GM23338 (cell line): Measurements from ENCODE around the gene TSEN2. TPM values are rescaled to one million over a fixed set of nuclear protein-coding genes. Genes with fewer than 3 reads are reported as not detected.

Experiments used
- ATAC-seq: fragments of 200-7000 bp; cut with Tn5 transposase; 3 replicates; pipeline ENCODE4 v1.9.1; 2020
- DNase-seq: peaks from one replicate; pipeline ENCODE4 v3.0.0-alpha.2; 2015; ENCODE audit warnings: low spot score
- H2AFZ ChIP-seq: fragments of 200-600 bp; sonication (generic); 2 replicates; pipeline ENCODE4 v1.8.0; 2016; ENCODE audit warnings: antibody characterized with exemption, mild to moderate bottlenecking, moderate library complexity
- H3F3A ChIP-seq: fragments of 200-600 bp; sonication (generic); replicated peaks from 2 replicates; pipeline ENCODE4 v1.8.0; 2017; ENCODE audit warnings: antibody characterized with exemption, mixed run types, low read depth
- H3K27ac ChIP-seq: fragments of 200-600 bp; sonication (generic); 2 replicates; pipeline ENCODE4 v1.6.1; 2016; ENCODE audit warnings: low read depth
- H3K27me3 ChIP-seq: fragments of 200-600 bp; sonication (generic); 2 replicates; pipeline ENCODE4 v1.8.0; 2016; ENCODE audit warnings: mild to moderate bottlenecking, mixed run types, moderate library complexity; ENCODE audit not compliant: insufficient read depth
- H3K36me3 ChIP-seq: fragments of 200-600 bp; sonication (generic); 2 replicates; pipeline ENCODE4 v1.8.0; 2016; ENCODE audit warnings: mild to moderate bottlenecking; ENCODE audit not compliant: insufficient read depth
- H3K4me1 ChIP-seq: fragments of 200-600 bp; sonication (generic); 2 replicates; pipeline ENCODE4 v1.8.0; 2016; ENCODE audit warnings: mild to moderate bottlenecking, moderate library complexity; ENCODE audit not compliant: insufficient read depth
- H3K4me2 ChIP-seq: fragments of 200-600 bp; sonication (generic); 2 replicates; pipeline ENCODE4 v1.7.1; 2017; ENCODE audit warnings: mixed run types
- H3K4me3 ChIP-seq: fragments of 200-600 bp; sonication (generic); 2 replicates; pipeline ENCODE4 v1.6.1; 2016; ENCODE audit warnings: mixed run types
- H3K79me2 ChIP-seq: fragments of 200-600 bp; sonication (generic); replicated peaks from 2 replicates; pipeline ENCODE4 v1.8.0; 2017; ENCODE audit warnings: mild to moderate bottlenecking; ENCODE audit not compliant: insufficient read depth
- H3K9me2 ChIP-seq: fragments of 200-600 bp; sonication (generic); 2 replicates; pipeline ENCODE4 v1.8.0; 2017; ENCODE audit not compliant: insufficient read depth
- H4K20me1 ChIP-seq: fragments of 200-600 bp; sonication (generic); replicated peaks from 2 replicates; pipeline ENCODE4 v1.8.0; 2017; ENCODE audit warnings: mild to moderate bottlenecking; ENCODE audit not compliant: insufficient read depth
- H3K27ac Mint-ChIP-seq: 2 replicates; pipeline ENCODE4 v1.8.0; 2020; ENCODE audit warnings: inconsistent platforms, mild to moderate bottlenecking, moderate library complexity, mixed read lengths
- H3K27me3 Mint-ChIP-seq: 3 replicates; pipeline ENCODE4 v1.8.0; 2022; ENCODE audit warnings: low read depth, mild to moderate bottlenecking, moderate library complexity, mixed read lengths, inconsistent platforms; ENCODE audit not compliant: insufficient read depth, poor library complexity
- H3K36me3 Mint-ChIP-seq: 3 replicates; pipeline ENCODE4 v1.8.0; 2021; ENCODE audit warnings: low read depth, mild to moderate bottlenecking, inconsistent platforms, moderate library complexity, mixed read lengths
- H3K4me1 Mint-ChIP-seq: 3 replicates; pipeline ENCODE4 v1.8.0; 2020; ENCODE audit warnings: mild to moderate bottlenecking, inconsistent platforms, mixed read lengths
- H3K4me3 Mint-ChIP-seq: 3 replicates; pipeline ENCODE4 v1.8.0; 2021; ENCODE audit warnings: moderate library complexity, mild to moderate bottlenecking, inconsistent platforms, mixed read lengths
- H3K9me3 Mint-ChIP-seq: 3 replicates; pipeline ENCODE4 v1.8.0; 2020; ENCODE audit warnings: moderate library complexity, mild to moderate bottlenecking, inconsistent platforms, mixed read lengths
- CREB1 ChIP-seq: fragments of 250-450 bp; sonication (Bioruptor Pico); IDR thresholded peaks from 2 replicates; pipeline ENCODE4 v1.5.0; 2020; ENCODE audit warnings: low read depth, mild to moderate bottlenecking, moderate library complexity
- EZH2phosphoT487 ChIP-seq: fragments of 200-600 bp; sonication (generic); IDR thresholded peaks from one replicate; pipeline ENCODE4 v1.8.1; 2018; ENCODE audit warnings: antibody characterized with exemption; ENCODE audit not compliant: unreplicated experiment
- JUNB ChIP-seq: IDR thresholded peaks from one replicate; pipeline ENCODE4 v1.6.1; 2016; ENCODE audit warnings: antibody characterized with exemption; ENCODE audit not compliant: unreplicated experiment
- NANOG ChIP-seq: IDR thresholded peaks from 2 replicates; pipeline ENCODE4 v1.6.1; 2016; ENCODE audit warnings: antibody characterized with exemption, borderline replicate concordance
- POLR2AphosphoS5 ChIP-seq: IDR thresholded peaks from 2 replicates; pipeline ENCODE4 v1.6.1; 2016; ENCODE audit warnings: antibody characterized with exemption, low read depth
- polyA plus RNA-seq: library from polyadenylated mRNA; unstranded; fragments of >200 nt; fragmentation: Nextera tagmentation; extraction: Ambion mirVana; gene quantifications from 2 replicates; pipeline ENCODE4 v1.2.1, GENCODE V29; 2016
- total RNA-seq: library from RNA; depleted of rRNA; stranded (reverse); fragments of >200 nt; shearing (Covaris generic); gene quantifications from 2 replicates; pipeline ENCODE4 v1.2.3, GENCODE V29; 2014
- TF ChIP-seq, protein P1 (sequence below): fragments of 250-450 bp; sonication (Bioruptor Pico); IDR thresholded peaks from 2 replicates; pipeline ENCODE4 v1.5.0; 2020; ENCODE audit warnings: mild to moderate bottlenecking, moderate library complexity
- TF ChIP-seq, protein P2 (sequence below): IDR thresholded peaks from 2 replicates; pipeline ENCODE4 v1.6.1; 2016; ENCODE audit warnings: antibody characterized with exemption

Gene TSEN2
- total and polyA plus RNA-seq, 2 experiments from 2014 or later = 27.7 to 30.0 TPM

DNA sequence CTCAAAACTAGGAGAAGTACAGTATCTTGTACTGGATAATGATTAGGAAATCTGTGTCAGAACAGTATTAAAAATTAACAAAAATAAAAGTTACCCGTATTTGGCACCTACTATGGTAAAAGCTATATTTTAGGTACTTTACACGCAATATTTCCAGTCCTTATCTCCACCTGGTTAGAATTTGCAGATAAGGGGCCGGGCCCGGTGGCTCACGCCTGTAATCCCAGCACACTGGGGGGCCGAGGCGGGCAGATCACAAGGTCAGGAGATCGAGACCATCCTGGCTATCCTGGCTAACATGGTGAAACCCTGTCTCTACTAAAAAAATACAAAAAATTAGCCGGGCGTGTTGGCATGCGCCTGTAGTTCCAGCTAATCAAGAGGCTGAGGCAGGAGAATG is 32.6 kb downstream of the TSEN2 start:
- H3K4me1 Mint-ChIP-seq = no peaks in the 10 kb centered on the region
- no peak for DNase-seq
- Histone ChIP-seq H3K9me2 (no peaks in the 10 kb centered on the region), H3K4me2 (no peak overlapping the region), H3K79me2 (no peaks in the 10 kb centered on the region), H3F3A (no peaks in the 10 kb centered on the region), H3K27ac (no peak overlapping the region), H3K4me1 (no peaks in the 10 kb centered on the region), H2AFZ (no peak overlapping the region), H3K36me3 (no peaks in the 10 kb centered on the region), H3K27me3 (no peaks in the 10 kb centered on the region), H3K4me3 (no peak overlapping the region), H4K20me1 (peaks cover 11% of the 10 kb centered on the region; the same call in 1 of the 2 replicates)
- no peak for ATAC-seq
- H3K9me3 Mint-ChIP-seq = no peaks in the 10 kb centered on the region
- peaks cover 37% of the 10 kb centered on the region for H3K36me3 Mint-ChIP-seq
- no peak for TF ChIP-seq CREB1 (CRISPR knock-in tag)
- TF ChIP-seq, protein P1, sequence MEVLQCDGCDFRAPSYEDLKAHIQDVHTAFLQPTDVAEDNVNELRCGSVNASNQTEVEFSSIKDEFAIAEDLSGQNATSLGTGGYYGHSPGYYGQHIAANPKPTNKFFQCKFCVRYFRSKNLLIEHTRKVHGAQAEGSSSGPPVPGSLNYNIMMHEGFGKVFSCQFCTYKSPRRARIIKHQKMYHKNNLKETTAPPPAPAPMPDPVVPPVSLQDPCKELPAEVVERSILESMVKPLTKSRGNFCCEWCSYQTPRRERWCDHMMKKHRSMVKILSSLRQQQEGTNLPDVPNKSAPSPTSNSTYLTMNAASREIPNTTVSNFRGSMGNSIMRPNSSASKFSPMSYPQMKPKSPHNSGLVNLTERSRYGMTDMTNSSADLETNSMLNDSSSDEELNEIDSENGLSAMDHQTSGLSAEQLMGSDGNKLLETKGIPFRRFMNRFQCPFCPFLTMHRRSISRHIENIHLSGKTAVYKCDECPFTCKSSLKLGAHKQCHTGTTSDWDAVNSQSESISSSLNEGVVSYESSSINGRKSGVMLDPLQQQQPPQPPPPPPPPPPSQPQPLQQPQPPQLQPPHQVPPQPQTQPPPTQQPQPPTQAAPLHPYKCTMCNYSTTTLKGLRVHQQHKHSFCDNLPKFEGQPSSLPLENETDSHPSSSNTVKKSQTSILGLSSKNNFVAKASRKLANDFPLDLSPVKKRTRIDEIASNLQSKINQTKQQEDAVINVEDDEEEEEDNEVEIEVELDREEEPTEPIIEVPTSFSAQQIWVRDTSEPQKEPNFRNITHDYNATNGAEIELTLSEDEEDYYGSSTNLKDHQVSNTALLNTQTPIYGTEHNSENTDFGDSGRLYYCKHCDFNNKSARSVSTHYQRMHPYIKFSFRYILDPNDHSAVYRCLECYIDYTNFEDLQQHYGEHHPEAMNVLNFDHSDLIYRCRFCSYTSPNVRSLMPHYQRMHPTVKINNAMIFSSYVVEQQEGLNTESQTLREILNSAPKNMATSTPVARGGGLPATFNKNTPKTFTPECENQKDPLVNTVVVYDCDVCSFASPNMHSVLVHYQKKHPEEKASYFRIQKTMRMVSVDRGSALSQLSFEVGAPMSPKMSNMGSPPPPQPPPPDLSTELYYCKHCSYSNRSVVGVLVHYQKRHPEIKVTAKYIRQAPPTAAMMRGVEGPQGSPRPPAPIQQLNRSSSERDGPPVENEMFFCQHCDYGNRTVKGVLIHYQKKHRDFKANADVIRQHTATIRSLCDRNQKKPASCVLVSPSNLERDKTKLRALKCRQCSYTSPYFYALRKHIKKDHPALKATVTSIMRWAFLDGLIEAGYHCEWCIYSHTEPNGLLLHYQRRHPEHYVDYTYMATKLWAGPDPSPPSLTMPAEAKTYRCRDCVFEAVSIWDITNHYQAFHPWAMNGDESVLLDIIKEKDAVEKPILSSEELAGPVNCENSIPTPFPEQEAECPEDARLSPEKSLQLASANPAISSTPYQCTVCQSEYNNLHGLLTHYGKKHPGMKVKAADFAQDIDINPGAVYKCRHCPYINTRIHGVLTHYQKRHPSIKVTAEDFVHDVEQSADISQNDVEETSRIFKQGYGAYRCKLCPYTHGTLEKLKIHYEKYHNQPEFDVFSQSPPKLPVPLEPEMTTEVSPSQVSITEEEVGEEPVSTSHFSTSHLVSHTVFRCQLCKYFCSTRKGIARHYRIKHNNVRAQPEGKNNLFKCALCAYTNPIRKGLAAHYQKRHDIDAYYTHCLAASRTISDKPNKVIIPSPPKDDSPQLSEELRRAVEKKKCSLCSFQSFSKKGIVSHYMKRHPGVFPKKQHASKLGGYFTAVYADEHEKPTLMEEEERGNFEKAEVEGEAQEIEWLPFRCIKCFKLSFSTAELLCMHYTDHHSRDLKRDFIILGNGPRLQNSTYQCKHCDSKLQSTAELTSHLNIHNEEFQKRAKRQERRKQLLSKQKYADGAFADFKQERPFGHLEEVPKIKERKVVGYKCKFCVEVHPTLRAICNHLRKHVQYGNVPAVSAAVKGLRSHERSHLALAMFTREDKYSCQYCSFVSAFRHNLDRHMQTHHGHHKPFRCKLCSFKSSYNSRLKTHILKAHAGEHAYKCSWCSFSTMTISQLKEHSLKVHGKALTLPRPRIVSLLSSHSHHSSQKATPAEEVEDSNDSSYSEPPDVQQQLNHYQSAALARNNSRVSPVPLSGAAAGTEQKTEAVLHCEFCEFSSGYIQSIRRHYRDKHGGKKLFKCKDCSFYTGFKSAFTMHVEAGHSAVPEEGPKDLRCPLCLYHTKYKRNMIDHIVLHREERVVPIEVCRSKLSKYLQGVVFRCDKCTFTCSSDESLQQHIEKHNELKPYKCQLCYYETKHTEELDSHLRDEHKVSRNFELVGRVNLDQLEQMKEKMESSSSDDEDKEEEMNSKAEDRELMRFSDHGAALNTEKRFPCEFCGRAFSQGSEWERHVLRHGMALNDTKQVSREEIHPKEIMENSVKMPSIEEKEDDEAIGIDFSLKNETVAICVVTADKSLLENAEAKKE (CRISPR knock-in tag) = no peak
- TF ChIP-seq, protein P2, sequence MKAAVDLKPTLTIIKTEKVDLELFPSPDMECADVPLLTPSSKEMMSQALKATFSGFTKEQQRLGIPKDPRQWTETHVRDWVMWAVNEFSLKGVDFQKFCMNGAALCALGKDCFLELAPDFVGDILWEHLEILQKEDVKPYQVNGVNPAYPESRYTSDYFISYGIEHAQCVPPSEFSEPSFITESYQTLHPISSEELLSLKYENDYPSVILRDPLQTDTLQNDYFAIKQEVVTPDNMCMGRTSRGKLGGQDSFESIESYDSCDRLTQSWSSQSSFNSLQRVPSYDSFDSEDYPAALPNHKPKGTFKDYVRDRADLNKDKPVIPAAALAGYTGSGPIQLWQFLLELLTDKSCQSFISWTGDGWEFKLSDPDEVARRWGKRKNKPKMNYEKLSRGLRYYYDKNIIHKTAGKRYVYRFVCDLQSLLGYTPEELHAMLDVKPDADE = no peak
- no peak for TF ChIP-seq JUNB
- no peak for TF ChIP-seq NANOG
- TF ChIP-seq POLR2AphosphoS5 = no peak
- no peak for TF ChIP-seq EZH2phosphoT487
- no peaks in the 10 kb centered on the region for H3K27me3 Mint-ChIP-seq
- H3K4me3 Mint-ChIP-seq = no peak overlapping the region
- no peak overlapping the region for H3K27ac Mint-ChIP-seq
